H1 (cell line): ENCODE measurements around the gene MAP7D1. TPM values are rescaled to one million over a fixed set of nuclear protein-coding genes. Genes with fewer than 3 reads are reported as not detected.

Source experiments
- CTCF ChIA-PET: fragments of 300-600 bp; sonication (Branson Sonifier 250); formaldehyde crosslinking; loops from one replicate; lab custom pipeline; 2021; ENCODE audit not compliant: partially characterized antibody; lab: Charles Lee
- POLR2A ChIA-PET: fragments of 300-600 bp; sonication (Branson Sonifier 250); formaldehyde crosslinking; loops from one replicate; lab custom pipeline; 2021; ENCODE audit warnings: inconsistent platforms; ENCODE audit not compliant: partially characterized antibody; lab: Charles Lee
- DNase-seq, 2 experiments: peaks; one replicate each; pipeline versions ENCODE4 v3.0.0 to v3.0.0-alpha.2; 2010 to 2022; ENCODE audit warnings: low spot score in 2 of 2, low read depth in 1 of 2, mixed read lengths in 1 of 2
- FAIRE-seq: peaks from 2 replicates; lab custom pipeline; 2011; peaks lifted over from hg19 to GRCh38; lab: Jason Lieb, UNC
- H2AFZ ChIP-seq: 2 replicates; pipeline ENCODE4 v1.8.1; 2012; ENCODE audit warnings: low read length, inconsistent platforms
- H2AK5ac ChIP-seq: 2 replicates; pipeline ENCODE4 v1.6.1; 2013; ENCODE audit warnings: low read depth, low read length
- H2BK120ac ChIP-seq: replicated peaks from 2 replicates; pipeline ENCODE3; 2013; ENCODE audit warnings: low read depth, low read length, inconsistent platforms
- H2BK12ac ChIP-seq: 2 replicates; pipeline ENCODE4 v1.6.1; 2013; ENCODE audit warnings: low read depth, low read length
- H2BK15ac ChIP-seq: 2 replicates; pipeline ENCODE4 v1.6.1; 2013; ENCODE audit warnings: low read length
- H2BK20ac ChIP-seq: 2 replicates; pipeline ENCODE4 v1.6.1; 2013; ENCODE audit warnings: low read length
- H2BK5ac ChIP-seq: 2 replicates; pipeline ENCODE4 v1.6.1; 2013; ENCODE audit warnings: low read depth, low read length
- H3K14ac ChIP-seq: 2 replicates; pipeline ENCODE4 v1.6.1; 2013; ENCODE audit warnings: inconsistent platforms; ENCODE audit not compliant: insufficient read length
- H3K18ac ChIP-seq: 2 replicates; pipeline ENCODE4 v1.6.1; 2013; ENCODE audit warnings: low read length; ENCODE audit errors: extremely low read depth
- H3K23ac ChIP-seq: 2 replicates; pipeline ENCODE4 v1.6.1; 2013; ENCODE audit warnings: inconsistent platforms; ENCODE audit not compliant: insufficient read length
- H3K23me2 ChIP-seq: 2 replicates; pipeline ENCODE4 v1.6.1; 2013; ENCODE audit warnings: low read depth, low read length
- H3K27ac ChIP-seq: 2 replicates; pipeline ENCODE4 v1.6.1; 2011; ENCODE audit warnings: low read depth, low read length, inconsistent platforms
- H3K27me3 ChIP-seq, 4 experiments: replicated peaks in 1 of 4; 1 replicate in 1 of 4; 2 replicates in 3 of 4; pipeline versions ENCODE4 v1.6.1 to v1.8.1; 2011 to 2013; ENCODE audit warnings: low read length in 3 of 4, mild to moderate bottlenecking in 3 of 4, inconsistent platforms in 2 of 4, mixed read lengths in 2 of 4, moderate library complexity in 1 of 4; ENCODE audit not compliant: control insufficient read depth in 3 of 4, insufficient read depth in 3 of 4; ENCODE audit errors: extremely low read depth in 1 of 4
- H3K36me3 ChIP-seq, 4 experiments: 2 replicates each; pipeline versions ENCODE4 v1.6.1 to v1.8.1; 2011 to 2013; ENCODE audit warnings: mild to moderate bottlenecking in 4 of 4, low read length in 3 of 4, moderate library complexity in 2 of 4, control low read depth in 1 of 4, inconsistent platforms in 1 of 4; ENCODE audit not compliant: insufficient read depth in 4 of 4, control insufficient read depth in 2 of 4
- H3K4ac ChIP-seq: replicated peaks from 2 replicates; pipeline ENCODE3; 2013; ENCODE audit warnings: low read length, low read depth, mixed read lengths, inconsistent platforms; ENCODE audit not compliant: insufficient read length
- H3K4me1 ChIP-seq, 4 experiments: replicated peaks in 1 of 4; 1 replicate in 1 of 4; 2 replicates in 3 of 4; pipeline versions ENCODE4 v1.6.1 to v1.8.1; 2011 to 2013; ENCODE audit warnings: low read length in 3 of 4, inconsistent platforms in 2 of 4, mixed read lengths in 1 of 4; ENCODE audit not compliant: insufficient read depth in 4 of 4, control insufficient read depth in 3 of 4
- H3K4me2 ChIP-seq, 2 experiments: 2 replicates each; pipeline versions ENCODE4 v1.6.1 to v1.8.1; 2011 to 2013; ENCODE audit warnings: low read depth in 2 of 2, low read length in 2 of 2, control low read depth in 1 of 2, inconsistent platforms in 1 of 2, mild to moderate bottlenecking in 1 of 2; ENCODE audit not compliant: insufficient read depth in 1 of 2
- H3K4me3 ChIP-seq, 4 experiments: fragments of 200-600, 300-600 bp in 1 of 4; sonication (generic), shearing (Covaris generic), sonication (Bioruptor Twin) in 1 of 4; 2 replicates each; pipeline versions ENCODE4 v1.5.1 to v1.8.1; 2011 to 2016; ENCODE audit warnings: low read length in 4 of 4, low read depth in 3 of 4, control low read depth in 2 of 4, inconsistent platforms in 2 of 4, mild to moderate bottlenecking in 2 of 4, mixed read lengths in 1 of 4, moderate library complexity in 1 of 4; ENCODE audit not compliant: insufficient read depth in 2 of 4; ENCODE audit errors: extremely low read depth in 1 of 4
- H3K56ac ChIP-seq: replicated peaks from 2 replicates; pipeline ENCODE3; 2013; ENCODE audit warnings: low read depth, mild to moderate bottlenecking, mixed read lengths, low read length, inconsistent platforms; ENCODE audit not compliant: insufficient read length
- H3K79me1 ChIP-seq: 2 replicates; pipeline ENCODE4 v1.6.1; 2013; ENCODE audit warnings: low read depth, low read length, control low read depth
- H3K79me2 ChIP-seq, 2 experiments: 2 replicates each; pipeline versions ENCODE4 v1.6.1 to v1.8.1; 2012 to 2013; ENCODE audit warnings: low read length in 2 of 2, mild to moderate bottlenecking in 2 of 2, inconsistent platforms in 1 of 2; ENCODE audit not compliant: insufficient read depth in 2 of 2, control insufficient read depth in 1 of 2
- H3K9ac ChIP-seq, 4 experiments: replicated peaks in 1 of 4; 1 replicate in 1 of 4; 2 replicates in 3 of 4; pipeline versions ENCODE4 v1.6.1 to v1.8.1; 2011 to 2013; ENCODE audit warnings: low read depth in 3 of 4, low read length in 3 of 4, control low read depth in 2 of 4, mild to moderate bottlenecking in 2 of 4, moderate library complexity in 2 of 4, inconsistent platforms in 1 of 4; ENCODE audit errors: extremely low read depth in 1 of 4
- H3K9me3 ChIP-seq, 2 experiments: 2 replicates each; pipeline versions ENCODE4 v1.6.1 to v1.8.1; 2012 to 2013; ENCODE audit warnings: mild to moderate bottlenecking in 2 of 2, moderate library complexity in 2 of 2, control low read depth in 1 of 2, inconsistent platforms in 1 of 2, low read depth in 1 of 2, low read length in 1 of 2, mixed read lengths in 1 of 2; ENCODE audit not compliant: insufficient read depth in 2 of 2
- H4K20me1 ChIP-seq, 2 experiments: replicated peaks in 1 of 2; 2 replicates each; pipeline versions ENCODE3 to v1.8.1; 2011 to 2013; ENCODE audit warnings: inconsistent platforms in 2 of 2, low read length in 2 of 2, mild to moderate bottlenecking in 1 of 2; ENCODE audit not compliant: insufficient read depth in 2 of 2, control insufficient read depth in 1 of 2
- H4K5ac ChIP-seq: 2 replicates; pipeline ENCODE4 v1.6.1; 2013; ENCODE audit warnings: low read length, low read depth, mixed read lengths, inconsistent platforms; ENCODE audit not compliant: insufficient read length
- H4K8ac ChIP-seq: 2 replicates; pipeline ENCODE4 v1.8.0; 2013; ENCODE audit warnings: mild to moderate bottlenecking, moderate library complexity, low read length, inconsistent platforms; ENCODE audit not compliant: insufficient read depth; ENCODE audit errors: extremely low read depth
- H4K91ac ChIP-seq: replicated peaks from 2 replicates; pipeline ENCODE3; 2013; ENCODE audit warnings: low read length, mixed read lengths, inconsistent platforms; ENCODE audit not compliant: insufficient read length
- ASH2L ChIP-seq: fragments of 200-600, 300-600 bp; sonication (generic); IDR thresholded peaks from one replicate; pipeline ENCODE4 v1.7.1; 2017; ENCODE audit warnings: low read length
- WGBS, 2 experiments: shearing (Covaris generic) in 1 of 2; methylation state at CpG; one replicate each; pipeline versions ENCODE4 v1.1.6 to v1.1.7; 2013 to 2015; ENCODE audit warnings: low lambda C conversion rate in 2 of 2, mixed read lengths in 2 of 2, inconsistent platforms in 1 of 2, low coverage in 1 of 2, missing lambda C conversion rate in 1 of 2; ENCODE audit not compliant: insufficient replicate concordance in 2 of 2, insufficient coverage in 1 of 2, insufficient read length in 1 of 2; ENCODE audit errors: extremely low coverage in 1 of 2, missing lambda C conversion rate in 1 of 2; 5-methylcytosine and 5-hydroxymethylcytosine counted together
- polyA plus RNA-seq, 7 experiments: library from polyadenylated mRNA; depleted of rRNA in 3 of 7; stranded (reverse) in 5 of 7; unstranded in 2 of 7; fragments of >200 nt in 5 of 7; fragments of 200-250 nt in 2 of 7; gene quantifications; 1 replicate in 5 of 7; 2 replicates in 1 of 7; 4 replicates in 1 of 7; pipeline versions ENCODE4 v1.2.1 to v1.2.3, GENCODE V29; 2011 to 2013; ENCODE audit warnings: missing spikeins in 2 of 7, mixed read lengths in 2 of 7
- total RNA-seq: library from RNA; stranded (reverse); fragmentation: NEBNext Ultra II Directional; extraction: Animal tissue kit (Norgen Biotek cat#: 25700); gene quantifications from 2 replicates; pipeline ENCODE4 v1.2.1, GENCODE V29; 2021

Gene MAP7D1
- total and polyA plus RNA-seq, 2 of the 8 experiments (the other 6 are each of a cell fraction or from before 2014, with no cell fraction given): 18.2 to 52.4 TPM

DNA sequence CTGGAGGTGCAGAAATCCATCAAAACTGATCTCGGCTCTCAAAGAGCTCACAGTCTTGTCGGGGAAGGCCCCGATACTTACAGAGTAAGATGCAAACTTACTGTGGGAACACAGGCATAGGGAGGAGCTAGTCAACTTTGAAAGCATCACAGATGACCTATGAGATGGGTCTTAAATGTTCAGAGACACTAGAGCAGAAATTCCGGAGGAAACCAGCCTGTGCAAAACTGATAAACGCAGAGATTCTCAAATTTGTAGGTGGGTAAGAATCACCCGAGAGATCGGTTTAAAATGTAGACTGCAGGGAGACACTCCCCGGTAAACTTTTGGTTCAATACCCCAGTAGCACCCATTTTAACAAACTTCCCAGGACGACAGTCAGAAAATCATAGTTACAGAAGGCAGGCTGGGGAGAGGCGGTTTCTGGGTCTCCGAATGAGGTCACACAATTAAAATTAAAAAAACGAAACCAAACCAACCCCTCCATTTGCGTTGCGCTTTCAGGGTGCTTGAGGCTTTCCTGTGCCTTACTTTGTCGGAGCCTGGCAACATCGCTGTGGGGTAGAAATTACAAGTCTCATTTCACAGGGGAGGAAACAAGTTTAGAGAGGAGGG is 67.5 kb downstream of the MAP7D1 start:
- Histone ChIP-seq H2AFZ (peak overlapping the region; percentile 82), H3K4me1 (peaks cover 0 to 3% (median 0%) of the 10 kb centered on the region in 4 experiments; a peak in 1 of 7 replicates), H3K9me3 (no peaks in the 10 kb centered on the region), H3K36me3 (peaks cover 0 to 11% (median 4%) of the 10 kb centered on the region in 4 experiments; a peak in 5 of 8 replicates), H3K4me2 (peak overlapping the region; percentile 85 to 94), H3K79me1 (no peaks in the 10 kb centered on the region; the same call in 1 of the 2 replicates), H3K79me2 (peaks cover 36 to 42% of the 10 kb centered on the region in 2 experiments), H3K23ac (no peak overlapping the region), H3K27ac (peak overlapping the region; percentile 80), H2BK12ac (peak overlapping the region; percentile 77; the same call in 1 of the 2 replicates), H2BK5ac (peak overlapping the region; percentile 95), H3K23me2 (peaks cover 2% of the 10 kb centered on the region), H4K91ac (peak overlapping the region; percentile 69), H4K20me1 (peaks cover 14 to 18% of the 10 kb centered on the region in 2 experiments), H3K4me3 (peak overlapping the region; percentile 51 to 93 (median 70)), H3K9ac (peak overlapping the region; percentile 39 to 87 (median 83)), H3K18ac (peak overlapping the region; percentile 91), H3K27me3 (no peaks in the 10 kb centered on the region), H3K56ac (peak overlapping the region; percentile 7), H2BK15ac (no peak overlapping the region), H3K14ac (no peak overlapping the region), H4K5ac (peak overlapping the region; percentile 82), H2AK5ac (no peak overlapping the region), H2BK20ac (no peak overlapping the region), H3K4ac (peak overlapping the region; percentile 41), H2BK120ac (no peak overlapping the region), H4K8ac (peak overlapping the region; percentile 76; the same call in 1 of the 2 replicates)
- ChIA-PET POLR2A (interaction anchor here (0.8 to 5.0 kb wide), 19 partner anchors 9 to 240 kb away, joined by 3 to 48 read pairs (median 5); partner anchors contain the start of genes MAP7D1, MRPS15, SH3D21 and TRAPPC3), CTCF (interaction anchor here (1.0 to 5.0 kb wide), 12 partner anchors 11 to 88 kb away, joined by 3 to 38 read pairs (median 6); partner anchors contain the start of gene TRAPPC3)
- WGBS, 2 experiments: 24% methylated on average over 16 of the region's 16 CpGs; no CpG with 5 or more reads in 1 of the 2 experiments
- FAIRE-seq (no peak), DNase-seq (no peak)
- TF ChIP-seq ASH2L: peak; percentile 3
